Left hindlimb (tissue), 1 donor: ENCODE data around the gene ASB17.
"Not testable (repeated sequence)": the region's sequence is repeated elsewhere in the genome, so short reads cannot be mapped to it uniquely, and the experiment has no call there.

Experiments
- DNase-seq: peaks from one replicate; pipeline ENCODE4 v3.0.0-alpha.2; 2018

Gene ASB17

GRCh38 chr1:75932304-75932703, at the start of gene ASB17:
ASB17 (minus strand) TSS chr1:75932404; CDS start chr1:75932291, 113 bp downstream.
- DNase-seq = no peak

DNA sequence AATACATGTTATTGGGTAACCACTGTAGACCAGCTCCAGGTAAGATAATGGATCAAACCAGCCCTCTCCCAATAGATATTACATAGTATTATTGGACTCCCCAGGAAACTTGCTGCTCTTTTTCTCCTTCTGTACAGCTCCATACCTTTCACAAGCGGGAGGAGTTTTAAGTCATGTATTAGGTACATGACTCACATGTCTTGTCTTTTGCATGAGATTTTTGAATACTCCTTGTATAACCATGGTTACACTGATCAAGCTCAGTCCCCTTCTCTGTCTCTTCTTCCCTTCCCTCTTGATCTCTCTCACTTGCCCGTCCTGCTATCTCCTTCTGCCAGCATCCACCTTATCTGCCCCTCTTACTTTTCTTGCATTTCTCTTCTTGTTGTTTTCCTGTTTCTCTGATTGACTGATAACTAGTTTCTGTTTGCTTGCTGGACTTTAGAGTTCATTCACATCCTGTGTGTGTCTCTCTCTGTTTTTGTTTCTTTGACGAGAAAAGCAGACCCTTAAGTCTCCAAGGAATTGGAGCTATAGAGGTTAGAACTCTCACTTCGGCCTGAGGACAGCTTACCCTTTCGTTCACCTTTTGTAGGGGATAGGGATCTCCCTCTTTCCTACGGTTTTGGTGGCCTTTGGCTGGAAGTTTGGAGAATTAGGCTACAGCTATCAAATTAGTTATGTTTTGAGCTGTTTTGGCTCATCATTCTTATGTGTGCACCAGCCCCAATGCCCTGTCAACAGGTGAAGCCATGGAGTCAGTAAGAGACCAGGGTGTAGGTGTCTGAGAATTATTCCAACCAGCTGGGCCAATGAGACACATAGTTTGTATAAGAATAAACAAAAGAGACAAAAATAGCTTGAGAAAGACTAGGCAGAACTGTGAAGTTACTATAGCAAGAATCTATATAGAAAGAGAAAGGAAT, 49.0 kb upstream of the ASB17 start:
- DNase-seq = no peak

- no peak for DNase-seq
These were observed 38.4 kb upstream of the ASB17 start for GRCh38 chr1:75970631-75971030.

GRCh38 chr1:75969550-75969949, 37.3 kb upstream of the ASB17 start:
- no peak for DNase-seq

- DNase-seq = no peak
These were observed 35.5 kb upstream of the ASB17 start for GRCh38 chr1:75967719-75968118.

DNA sequence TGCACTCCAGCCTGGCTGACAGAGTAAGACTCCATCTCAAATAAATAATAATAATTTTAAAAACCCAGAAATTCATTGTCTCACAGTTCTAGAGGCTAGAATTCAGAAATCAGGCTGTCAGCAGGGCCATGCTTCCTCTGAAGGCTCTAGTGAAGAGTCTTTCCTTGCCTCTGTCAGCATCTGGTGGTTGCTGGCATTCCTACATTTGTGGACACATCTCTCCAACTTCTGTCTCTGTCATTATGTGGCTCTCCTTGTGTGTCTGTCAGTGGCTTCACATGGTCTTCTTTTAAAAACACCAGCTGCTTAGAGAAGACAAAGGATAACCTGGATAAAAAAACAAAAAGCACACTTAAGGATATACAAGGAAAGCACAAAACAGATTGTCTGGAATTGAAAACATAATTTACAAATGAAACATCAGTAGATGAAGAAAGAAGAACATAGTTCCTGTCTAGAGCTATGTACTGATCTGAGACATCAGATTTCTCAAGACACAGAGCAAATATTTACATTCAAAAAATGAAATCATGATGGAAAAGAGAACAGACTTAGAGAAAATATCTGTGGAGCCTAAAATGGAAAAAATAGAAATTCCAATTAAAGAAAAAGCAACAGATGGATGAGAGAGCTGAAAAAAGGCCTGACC, 32.7 kb upstream of the ASB17 start:
- DNase-seq = no peak

- not testable (repeated sequence) for DNase-seq
These were observed 32.0 kb upstream of the ASB17 start for GRCh38 chr1:75964110-75964759.

DNA sequence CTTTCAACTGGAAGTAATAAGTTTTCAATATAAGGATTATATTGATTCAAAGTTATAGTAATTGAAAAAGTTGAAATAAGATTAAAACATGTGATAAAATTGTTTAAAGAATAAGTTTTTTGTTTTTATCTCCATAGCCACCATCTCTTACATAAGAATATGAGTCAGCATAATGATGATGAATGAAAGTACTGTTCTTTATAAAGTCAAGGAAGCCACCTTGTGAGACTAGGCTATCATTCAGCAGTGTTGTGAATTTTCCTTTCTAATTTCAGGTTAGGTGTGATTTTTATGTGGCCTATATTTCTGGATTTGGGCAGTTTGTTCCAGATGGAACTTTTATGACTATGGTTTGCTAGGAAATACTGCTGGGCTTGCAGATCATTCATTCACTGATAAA, 22.4 kb upstream of the ASB17 start:
- no peak for DNase-seq

- no peak for DNase-seq
These were observed 21.3 kb upstream of the ASB17 start for GRCh38 chr1:75953461-75953860.

GRCh38 chr1:75952016-75952415, 19.8 kb upstream of the ASB17 start:
- DNase-seq = no peak

- DNase-seq = no peak
These were observed 18.0 kb upstream of the ASB17 start for GRCh38 chr1:75950176-75950575.

DNA sequence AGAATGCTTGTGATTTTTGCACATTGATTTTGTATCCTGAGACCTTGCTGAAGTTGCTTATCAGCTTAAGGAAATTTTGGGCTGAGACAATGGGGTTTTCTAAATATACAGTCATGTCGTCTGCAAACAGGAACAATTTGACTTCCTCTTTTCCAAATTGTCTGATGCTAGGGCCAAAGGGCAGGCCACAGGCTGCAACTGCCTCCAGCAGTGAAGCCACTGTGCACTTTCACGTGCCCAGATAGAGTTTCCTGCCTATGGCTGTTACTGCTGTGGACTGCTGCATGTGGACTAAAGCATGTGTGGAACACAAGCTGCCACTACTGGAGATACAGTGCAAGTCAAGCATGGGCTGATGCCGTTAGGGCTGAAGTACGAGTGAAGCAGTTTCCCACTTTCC, 10.8 kb upstream of the ASB17 start:
- peak; percentile 25 for DNase-seq

DNA sequence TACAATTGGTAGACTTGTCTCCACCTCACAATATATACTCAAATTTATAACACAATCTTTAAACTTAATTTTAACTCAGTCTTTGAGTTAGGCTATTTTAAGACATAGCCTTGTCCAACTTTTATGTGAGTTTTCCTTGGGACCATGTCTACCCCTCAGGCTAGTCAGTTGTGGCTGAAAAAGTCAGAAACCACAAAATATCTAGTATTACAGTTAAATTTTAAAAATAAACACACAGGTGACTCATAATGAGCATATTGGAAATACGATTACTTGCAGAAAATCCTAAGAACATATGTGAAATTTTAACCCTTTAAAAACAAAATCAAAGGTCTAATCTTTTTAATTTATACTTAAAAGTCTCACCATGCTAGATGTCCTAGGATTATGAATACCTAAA, 4.8 kb upstream of the ASB17 start:
- DNase-seq = no peak

GRCh38 chr1:75922698-75923097, 9.5 kb downstream of the ASB17 start:
- DNase-seq = no peak

GRCh38 chr1:75916834-75917233, 15.4 kb downstream of the ASB17 start:
- DNase-seq = no peak

DNA sequence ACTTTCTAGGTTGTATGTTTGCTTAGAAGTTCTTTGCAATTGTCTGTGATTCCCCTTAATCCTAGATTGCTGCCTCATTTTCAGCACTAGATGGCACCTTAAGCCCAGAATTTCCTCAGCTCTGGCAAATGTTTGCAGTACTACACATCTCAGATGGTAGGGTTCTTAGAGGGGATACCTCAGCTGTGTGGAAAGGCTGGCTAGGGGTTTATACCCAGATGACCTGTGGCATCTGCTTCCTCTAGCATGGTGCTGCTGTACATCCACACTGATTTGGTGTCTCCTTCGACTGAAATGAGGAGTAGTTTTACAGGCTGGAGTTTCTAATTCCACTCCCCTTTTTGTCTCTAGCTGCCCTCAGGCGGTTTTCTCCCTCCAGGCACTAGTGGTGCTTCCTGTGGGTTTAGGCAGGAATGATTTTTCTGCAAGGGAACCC, 23.5 kb downstream of the ASB17 start:
- no peak for DNase-seq

DNA sequence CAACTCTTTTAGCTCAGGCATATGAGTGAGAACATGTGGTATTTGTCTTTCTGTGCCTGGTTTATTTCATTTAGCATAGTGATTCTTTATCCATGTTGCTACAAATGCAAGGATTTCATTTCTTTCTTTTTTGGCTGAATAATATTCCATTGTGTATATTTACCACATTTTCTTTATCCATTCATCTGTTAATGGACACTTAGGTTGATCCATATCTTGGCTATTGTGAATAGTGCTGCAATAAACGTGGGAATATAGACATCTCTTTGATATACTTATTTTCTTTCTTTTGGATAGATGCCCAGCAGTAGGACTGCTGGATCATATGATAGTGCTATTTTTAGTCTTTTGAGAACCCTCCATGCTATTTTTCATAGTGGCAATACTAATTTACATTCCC, 30.8 kb downstream of the ASB17 start:
- no peak for DNase-seq

DNA sequence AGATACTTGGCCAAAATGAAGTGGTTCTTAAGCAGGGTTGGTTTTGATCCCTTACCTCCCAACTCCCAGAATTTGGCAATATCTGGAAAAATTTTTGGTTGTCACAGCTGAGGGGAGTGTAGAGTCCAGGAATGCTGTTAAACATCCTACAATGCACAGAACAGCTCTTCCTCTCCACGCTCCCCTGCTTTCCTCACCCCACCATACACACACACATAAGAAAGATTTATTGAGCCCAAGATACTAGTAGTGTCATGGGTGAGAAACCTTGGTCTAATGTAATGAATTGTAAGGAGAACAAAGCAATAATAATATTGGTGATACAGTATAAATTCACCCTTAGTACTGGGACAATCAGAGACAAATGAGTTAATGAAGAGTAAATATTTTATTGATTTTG, 47.8 kb downstream of the ASB17 start:
- no peak for DNase-seq

DNA sequence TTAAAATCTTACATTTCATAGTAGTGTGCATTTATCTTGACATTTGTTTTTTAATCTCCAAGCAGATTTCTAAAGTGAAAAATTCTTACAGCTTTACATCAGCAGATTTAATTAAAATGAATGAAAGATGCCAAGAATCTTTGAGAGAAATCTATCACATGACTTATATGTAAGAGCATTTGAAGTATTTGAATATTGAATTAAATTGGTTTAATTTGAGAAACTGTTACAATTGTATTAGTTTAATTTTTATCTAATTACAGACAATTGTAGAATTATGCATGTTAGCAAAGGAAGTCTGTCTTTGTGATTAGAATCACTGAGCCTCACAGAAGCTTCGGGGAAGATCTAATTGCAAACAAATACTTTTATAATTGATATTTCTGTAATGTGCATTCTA, 52.2 kb downstream of the ASB17 start:
- DNase-seq = no peak

DNA sequence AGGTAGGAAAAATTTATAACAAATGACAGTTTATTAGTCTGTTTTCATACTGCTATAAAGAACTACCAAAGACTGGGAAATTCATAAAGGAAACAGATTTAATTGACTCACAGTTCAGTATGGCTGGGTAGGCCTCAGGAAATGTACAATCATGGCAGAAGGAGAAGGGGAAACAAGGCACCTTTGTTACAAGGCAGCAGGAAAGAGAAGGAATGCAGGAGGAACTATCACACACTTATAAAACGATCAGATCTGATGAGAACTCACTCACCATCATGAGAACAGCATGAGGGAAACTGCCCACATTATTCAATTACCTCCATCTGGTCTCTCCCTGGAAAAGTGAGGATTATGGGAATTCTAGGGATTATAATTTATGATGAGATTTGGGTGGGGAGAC, 61.3 kb downstream of the ASB17 start:
- no peak for DNase-seq
